Measurements from ENCODE around the gene C1orf159. TPM values are rescaled to one million over a fixed set of nuclear protein-coding genes. Genes with fewer than 3 reads are reported as not detected.
"Not testable (repeated sequence)": the region's sequence is repeated elsewhere in the genome, so short reads cannot be mapped to it uniquely, and the experiment has no call there.

The C1orf159 gene
- total RNA-seq, 2 experiments from 2014 or later: 24.5 to 26.8 TPM

- ChIA-PET POLR2A (interaction anchor here (1.6 to 3.4 kb wide), 3 partner anchors 23 to 48 kb away, joined by 13 to 26 read pairs (median 15); partner anchors contain the start of gene ISG15), CTCF (interaction anchor here (1.0 to 3.1 kb wide), 8 partner anchors 22 to 104 kb away, joined by 3 to 52 read pairs (median 14); partner anchors contain the start of genes HES4, ISG15 and NOC2L)
- peak overlapping the region; percentile 69 for H3K4me3 Mint-ChIP-seq
- DNase-seq (no peak), ATAC-seq (no peak)
- peak overlapping the region; percentile 82 for H3K27ac Mint-ChIP-seq
- no peaks in the 10 kb centered on the region for H3K9me3 Mint-ChIP-seq (ENCODE audit: insufficient read depth)
- peaks cover 53% of the 10 kb centered on the region for H3K4me1 Mint-ChIP-seq (ENCODE audit: low read depth)
- H3K36me3 Mint-ChIP-seq (ENCODE audit: low read depth): peaks cover 6% of the 10 kb centered on the region
- H3K27me3 Mint-ChIP-seq (ENCODE audit: low read depth): peaks cover 3% of the 10 kb centered on the region
Measured at GRCh38 chr1:1062348-1063163, 53.3 kb downstream of the C1orf159 start.

GRCh38 chr1:1061682-1062345 lies 54.1 kb downstream of the C1orf159 start:
- Mint-ChIP-seq H3K27me3 (ENCODE audit: low read depth) (peaks cover 3% of the 10 kb centered on the region), H3K27ac (peak overlapping the region; percentile 82), H3K36me3 (ENCODE audit: low read depth) (peaks cover 6% of the 10 kb centered on the region), H3K9me3 (ENCODE audit: insufficient read depth) (no peaks in the 10 kb centered on the region), H3K4me1 (ENCODE audit: low read depth) (peaks cover 53% of the 10 kb centered on the region), H3K4me3 (peak overlapping the region; percentile 69)
- ChIA-PET POLR2A (interaction anchor here (3.4 kb wide), 1 partner anchor 29 kb away, joined by 13 read pairs; no protein-coding TSS in a partner anchor), CTCF (interaction anchor here (0.8 to 3.1 kb wide), 6 partner anchors 21 to 96 kb away, joined by 3 to 52 read pairs (median 8); no protein-coding TSS in a partner anchor)
- DNase-seq (no peak), ATAC-seq (no peak)

GRCh38 chr1:1060281-1061000 lies 55.4 kb downstream of the C1orf159 start:
- Mint-ChIP-seq H3K4me1 (ENCODE audit: low read depth) (peaks cover 53% of the 10 kb centered on the region), H3K36me3 (ENCODE audit: low read depth) (peaks cover 6% of the 10 kb centered on the region), H3K9me3 (ENCODE audit: insufficient read depth) (no peaks in the 10 kb centered on the region), H3K4me3 (peak overlapping the region; percentile 83), H3K27ac (peak overlapping the region; percentile 55), H3K27me3 (ENCODE audit: low read depth) (peaks cover 3% of the 10 kb centered on the region)
- POLR2A ChIA-PET: interaction anchor here (1.3 to 2.7 kb wide), 2 partner anchors 8 to 21 kb away, joined by 3 to 13 read pairs; no protein-coding TSS in a partner anchor
- CTCF ChIA-PET: interaction anchor here (0.7 to 2.8 kb wide), 6 partner anchors 21 to 171 kb away, joined by 3 to 16 read pairs (median 6); partner anchors contain the start of gene ISG15
- ATAC-seq: no peak
- DNase-seq: no peak

GRCh38 chr1:1059494-1060280 lies 56.2 kb downstream of the C1orf159 start:
- peaks cover 6% of the 10 kb centered on the region for H3K36me3 Mint-ChIP-seq (ENCODE audit: low read depth)
- ATAC-seq (peak; percentile 76), DNase-seq (peak; percentile 95)
- H3K27me3 Mint-ChIP-seq (ENCODE audit: low read depth): peaks cover 3% of the 10 kb centered on the region
- CTCF ChIA-PET: interaction anchor here (0.7 to 2.8 kb wide), 8 partner anchors 15 to 172 kb away, joined by 3 to 16 read pairs (median 5); partner anchors contain the start of gene ISG15
- H3K4me1 Mint-ChIP-seq (ENCODE audit: low read depth): peaks cover 51% of the 10 kb centered on the region
- H3K9me3 Mint-ChIP-seq (ENCODE audit: insufficient read depth): no peaks in the 10 kb centered on the region
- H3K4me3 Mint-ChIP-seq: peak overlapping the region; percentile 83
- POLR2A ChIA-PET: interaction anchor here (1.1 to 2.7 kb wide), 4 partner anchors 9 to 21 kb away, joined by 3 to 13 read pairs (median 4); no protein-coding TSS in a partner anchor
- no peak overlapping the region for H3K27ac Mint-ChIP-seq

GRCh38 chr1:1058921-1059493 lies 56.9 kb downstream of the C1orf159 start:
- H3K4me1 Mint-ChIP-seq (ENCODE audit: low read depth): peaks cover 45% of the 10 kb centered on the region
- H3K27ac Mint-ChIP-seq: peak overlapping the region; percentile 77
- peaks cover 3% of the 10 kb centered on the region for H3K27me3 Mint-ChIP-seq (ENCODE audit: low read depth)
- ChIA-PET CTCF (interaction anchor here (0.7 to 2.8 kb wide), 9 partner anchors 14 to 63 kb away, joined by 3 to 16 read pairs (median 5); partner anchors contain the start of gene ISG15), POLR2A (interaction anchor here (0.6 to 2.7 kb wide), 5 partner anchors 10 to 170 kb away, joined by 3 to 13 read pairs (median 3); no protein-coding TSS in a partner anchor)
- DNase-seq: peak; percentile 70
- ATAC-seq: peak; percentile 50
- H3K36me3 Mint-ChIP-seq (ENCODE audit: low read depth): peaks cover 6% of the 10 kb centered on the region
- H3K4me3 Mint-ChIP-seq: peak overlapping the region; percentile 75
- no peaks in the 10 kb centered on the region for H3K9me3 Mint-ChIP-seq (ENCODE audit: insufficient read depth)

GRCh38 chr1:1058088-1058905 lies 57.6 kb downstream of the C1orf159 start:
- peaks cover 3% of the 10 kb centered on the region for H3K27me3 Mint-ChIP-seq (ENCODE audit: low read depth)

GRCh38 chr1:1057769-1058087 lies 58.2 kb downstream of the C1orf159 start:
- DNase-seq; CTCF ChIA-PET; H3K9me3 Mint-ChIP-seq (ENCODE audit: insufficient read depth); H3K4me3 Mint-ChIP-seq; H3K27me3 Mint-ChIP-seq (ENCODE audit: low read depth); H3K27ac Mint-ChIP-seq; H3K36me3 Mint-ChIP-seq (ENCODE audit: low read depth); ATAC-seq: not testable (repeated sequence)
- peaks cover 33% of the 10 kb centered on the region for H3K4me1 Mint-ChIP-seq (ENCODE audit: low read depth)
- POLR2A ChIA-PET: interaction anchor here (1.2 kb wide), 1 partner anchor 8 kb away, joined by 3 read pairs; no protein-coding TSS in a partner anchor

More at GRCh38 chr1:1058088-1058905, 57.6 kb downstream of the C1orf159 start:
- DNase-seq (no peak), ATAC-seq (no peak)
- ChIA-PET POLR2A (interaction anchor here (0.6 to 2.7 kb wide), 5 partner anchors 8 to 171 kb away, joined by 3 to 13 read pairs (median 3); no protein-coding TSS in a partner anchor), CTCF (interaction anchor here (0.7 to 2.8 kb wide), 8 partner anchors 13 to 57 kb away, joined by 3 to 16 read pairs (median 5); partner anchors contain the start of gene ISG15)
- peaks cover 6% of the 10 kb centered on the region for H3K36me3 Mint-ChIP-seq (ENCODE audit: low read depth)
- no peaks in the 10 kb centered on the region for H3K9me3 Mint-ChIP-seq (ENCODE audit: insufficient read depth)
- peak overlapping the region; percentile 77 for H3K27ac Mint-ChIP-seq
- H3K4me3 Mint-ChIP-seq: peak overlapping the region; percentile 75
- H3K4me1 Mint-ChIP-seq (ENCODE audit: low read depth): peaks cover 38% of the 10 kb centered on the region

- H3K4me1 Mint-ChIP-seq (ENCODE audit: low read depth): peaks cover 20% of the 10 kb centered on the region
- CTCF ChIA-PET: interaction anchor here (1.4 kb wide), 1 partner anchor 8 kb away, joined by 6 read pairs; no protein-coding TSS in a partner anchor
Measured at GRCh38 chr1:1055841-1056736, 59.8 kb downstream of the C1orf159 start.

GRCh38 chr1:1054971-1055370 lies 60.9 kb downstream of the C1orf159 start:
- ATAC-seq: no peak
- POLR2A ChIA-PET: interaction anchor here (1.1 kb wide), 1 partner anchor 14 kb away, joined by 3 read pairs; no protein-coding TSS in a partner anchor
- DNase-seq: no peak
- Mint-ChIP-seq H3K4me1 (ENCODE audit: low read depth) (peaks cover 11% of the 10 kb centered on the region), H3K27me3 (ENCODE audit: low read depth) (peaks cover 3% of the 10 kb centered on the region), H3K36me3 (ENCODE audit: low read depth) (peaks cover 6% of the 10 kb centered on the region), H3K9me3 (ENCODE audit: insufficient read depth) (no peaks in the 10 kb centered on the region), H3K4me3 (no peak overlapping the region), H3K27ac (no peak overlapping the region)
- CTCF ChIA-PET: interaction anchor here (1.4 kb wide), 1 partner anchor 9 kb away, joined by 6 read pairs; no protein-coding TSS in a partner anchor

More at GRCh38 chr1:1055841-1056736, 59.8 kb downstream of the C1orf159 start:
- Mint-ChIP-seq H3K4me3 (no peak overlapping the region), H3K36me3 (ENCODE audit: low read depth) (peaks cover 7% of the 10 kb centered on the region), H3K9me3 (ENCODE audit: insufficient read depth) (no peaks in the 10 kb centered on the region), H3K27me3 (ENCODE audit: low read depth) (peaks cover 3% of the 10 kb centered on the region), H3K27ac (no peak overlapping the region)
- ATAC-seq: no peak
- no peak for DNase-seq
- POLR2A ChIA-PET: no interaction called here

Data from activated CD8-positive, alpha-beta T cell treated with anti-CD3 and anti-CD28 coated beads, Interleukin-2, amount 10 ng/mL, durations not matched to agents 7 days and 5 days (primary cell).